C4-2B (cell line): ENCODE measurements around the gene TOR2A.

ENCODE experiments used
- CTCF ChIP-seq: fragments of 450-650 bp; conservative IDR thresholded peaks from 2 replicates; pipeline ENCODE4 v1.5.1; 2017; ENCODE audit warnings: mild to moderate bottlenecking
- ZFX ChIP-seq: fragments of 450-650 bp; IDR thresholded peaks from 2 replicates; pipeline ENCODE4 v1.6.1; 2017

DNA sequence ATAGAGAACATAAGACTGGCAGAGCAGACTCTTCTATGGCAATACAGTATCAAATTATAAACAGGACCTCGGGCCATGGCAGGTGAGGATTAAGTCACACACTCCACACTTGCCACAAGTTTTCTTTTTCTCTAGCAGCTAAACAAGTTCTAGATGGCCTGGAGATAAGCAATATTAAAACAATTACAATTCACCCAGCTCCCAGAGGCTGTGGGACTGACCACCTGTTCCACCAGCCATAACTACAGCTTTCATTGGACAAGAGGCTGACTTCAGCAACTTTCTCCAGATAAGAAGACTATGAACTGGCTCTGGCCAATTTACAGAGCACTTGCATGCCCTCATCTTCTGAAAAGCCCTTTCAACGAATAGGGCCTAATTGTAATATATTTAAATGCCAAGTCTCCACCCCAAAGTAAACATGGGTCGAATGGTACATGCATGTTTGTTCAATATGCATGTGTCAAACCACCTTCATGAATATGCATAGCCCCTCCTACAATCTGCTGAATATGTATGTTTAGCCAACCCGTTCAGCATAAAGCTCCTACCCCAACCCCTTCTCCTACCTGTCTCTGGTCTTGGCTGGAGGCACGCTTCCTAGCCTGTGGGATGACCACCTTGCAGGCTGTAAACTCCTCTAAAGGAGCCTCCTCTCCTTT is 34.4 kb downstream of the TOR2A start:
- no peak for TF ChIP-seq CTCF
- no peak for TF ChIP-seq ZFX
